NCI-H1105 (cell line): ENCODE data around the gene CRISP3.

Experiments used
- DNase-seq: peaks from one replicate; lab custom pipeline; 2025; lab: John Stamatoyannopoulos, UW

Gene CRISP3

DNA sequence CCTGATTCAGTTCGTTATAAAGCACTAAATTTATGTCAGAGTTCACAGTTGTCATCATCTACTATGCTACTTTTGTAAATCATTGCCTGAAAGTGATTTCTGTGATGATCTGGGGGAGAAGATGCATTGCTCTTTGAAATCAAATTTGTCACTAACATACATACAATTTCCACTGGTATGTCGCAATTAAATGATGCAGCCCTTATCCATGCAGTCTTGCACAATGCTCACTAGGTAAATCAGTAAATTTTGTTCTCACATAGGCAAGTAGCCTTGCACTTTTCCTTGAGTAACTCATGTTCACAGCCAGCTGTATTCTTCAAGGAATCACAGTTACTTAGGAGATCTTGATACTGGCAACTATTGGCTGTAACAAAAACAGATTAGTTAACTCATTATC, 51.7 kb downstream of the CRISP3 start:
- DNase-seq: no peak
